Measurements from ENCODE around the gene IRS2.
"Not testable (repeated sequence)": the region's sequence is repeated elsewhere in the genome, so short reads cannot be mapped to it uniquely, and the experiment has no call there.

Gene IRS2

GRCh38 chr13:109737046-109737573 is 49.3 kb downstream of the IRS2 start:
- intact Hi-C loops (cut with DNase I): no loop called here
- no peak for DNase-seq

DNA sequence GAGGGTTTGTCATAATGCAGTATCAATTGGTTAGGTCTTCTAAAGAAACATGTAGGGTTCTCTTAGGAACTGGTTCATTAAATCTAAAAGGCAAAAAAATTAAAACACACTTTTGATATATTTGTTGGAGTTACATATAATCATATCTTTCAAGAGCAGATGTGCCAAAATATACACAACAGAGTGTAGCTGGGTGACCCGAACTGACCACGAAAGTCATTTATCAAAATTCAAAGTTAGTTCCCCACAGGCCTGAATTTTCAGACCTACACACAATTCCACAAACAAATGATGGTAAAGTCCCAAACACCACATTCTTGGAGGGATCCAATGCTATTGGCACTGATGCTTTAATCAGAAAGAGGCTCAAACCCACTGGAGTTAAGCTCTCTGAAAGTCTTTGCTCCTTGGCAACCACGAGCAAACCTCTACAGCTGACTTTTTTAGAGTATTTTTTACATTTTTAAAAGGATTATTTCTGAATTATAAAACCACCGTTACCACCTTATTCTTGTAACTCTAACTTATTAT is 50.9 kb downstream of the IRS2 start:
- no peak for DNase-seq
- intact Hi-C loops (cut with DNase I): no loop called here

DNA sequence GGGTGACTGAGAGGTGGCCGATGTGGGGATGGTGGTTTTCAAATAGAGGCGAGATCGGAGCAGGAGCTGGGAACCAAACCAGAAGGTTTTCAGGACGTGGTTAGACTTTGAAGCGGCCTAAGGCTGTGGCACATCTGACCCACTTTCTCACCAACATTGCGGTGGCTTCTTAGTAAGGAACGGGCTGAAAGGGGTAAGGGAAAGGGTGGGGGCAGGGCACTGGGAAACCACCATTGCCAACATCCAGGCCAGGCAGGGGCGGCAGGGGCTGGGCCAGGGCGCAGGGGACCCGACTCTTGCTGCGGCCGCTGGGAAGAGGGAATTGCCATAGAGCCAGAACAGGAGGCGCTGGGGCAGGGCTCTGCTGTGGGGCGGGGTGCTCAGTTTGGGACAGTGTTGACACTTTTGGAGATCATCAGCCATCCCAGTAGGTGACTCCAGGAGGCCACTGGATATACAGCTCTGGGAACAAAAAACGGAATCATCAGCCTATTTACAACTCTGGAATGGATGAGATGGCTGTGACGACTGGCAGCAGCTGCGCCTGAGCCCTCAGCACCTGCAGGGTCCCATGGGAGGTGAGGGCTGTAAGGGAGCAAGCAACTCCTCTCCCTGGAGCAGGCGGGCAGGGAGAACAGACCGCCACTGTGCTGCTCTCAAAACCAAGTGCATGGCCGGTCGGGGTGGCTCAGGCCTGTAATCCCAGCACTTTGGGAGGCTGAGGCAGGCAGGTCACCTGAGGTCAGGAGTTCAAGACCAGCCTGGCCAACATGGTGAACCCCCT is 52.2 kb downstream of the IRS2 start:
- intact Hi-C loops (cut with DNase I): no loop called here

GRCh38 chr13:109733550-109733949 is 52.8 kb downstream of the IRS2 start:
- intact Hi-C loops (cut with DNase I): no loop called here
- no peak for DNase-seq

More for the DNA sequence above, 52.2 kb downstream of the IRS2 start:
- DNase-seq: no peak

DNA sequence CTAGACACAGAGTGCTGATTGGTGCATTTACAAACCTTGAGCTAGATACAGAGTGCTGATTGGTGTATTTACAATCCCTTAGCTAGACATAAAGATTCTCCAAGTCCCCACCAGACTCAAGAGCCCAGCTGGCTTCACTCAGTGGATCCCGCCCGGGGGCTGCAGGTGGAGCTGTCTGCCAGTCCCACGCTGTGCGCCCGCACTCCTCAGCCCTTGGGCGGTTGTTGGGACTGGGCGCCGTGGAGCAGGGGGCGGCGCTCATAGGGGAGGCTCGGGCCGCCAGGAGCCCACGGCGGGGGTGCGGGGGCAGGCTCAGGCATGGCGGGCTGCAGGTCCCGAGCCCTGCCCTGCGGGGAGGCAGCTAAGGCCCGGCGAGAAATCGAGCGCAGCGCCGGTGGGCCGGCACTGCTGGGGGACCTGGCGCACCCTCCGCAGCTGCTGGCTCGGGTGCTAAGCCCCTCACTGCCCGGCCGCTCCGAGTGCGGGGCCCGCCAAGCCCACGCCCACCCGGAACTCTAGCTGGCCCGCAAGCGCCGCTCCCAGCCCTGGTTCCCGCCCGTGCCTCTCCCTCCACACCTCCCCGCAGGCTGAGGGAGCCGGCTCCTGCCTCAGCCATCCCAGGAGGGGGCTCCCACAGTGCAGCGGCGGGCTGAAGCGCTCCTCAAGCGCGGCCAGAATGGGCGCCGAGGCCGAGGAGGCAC is 53.8 kb downstream of the IRS2 start:
- DNase-seq; intact Hi-C loops (cut with DNase I): not testable (repeated sequence)

GRCh38 chr13:109730812-109731335 is 55.5 kb downstream of the IRS2 start:
- no peak for DNase-seq
- intact Hi-C loops (cut with DNase I): no loop called here

DNA sequence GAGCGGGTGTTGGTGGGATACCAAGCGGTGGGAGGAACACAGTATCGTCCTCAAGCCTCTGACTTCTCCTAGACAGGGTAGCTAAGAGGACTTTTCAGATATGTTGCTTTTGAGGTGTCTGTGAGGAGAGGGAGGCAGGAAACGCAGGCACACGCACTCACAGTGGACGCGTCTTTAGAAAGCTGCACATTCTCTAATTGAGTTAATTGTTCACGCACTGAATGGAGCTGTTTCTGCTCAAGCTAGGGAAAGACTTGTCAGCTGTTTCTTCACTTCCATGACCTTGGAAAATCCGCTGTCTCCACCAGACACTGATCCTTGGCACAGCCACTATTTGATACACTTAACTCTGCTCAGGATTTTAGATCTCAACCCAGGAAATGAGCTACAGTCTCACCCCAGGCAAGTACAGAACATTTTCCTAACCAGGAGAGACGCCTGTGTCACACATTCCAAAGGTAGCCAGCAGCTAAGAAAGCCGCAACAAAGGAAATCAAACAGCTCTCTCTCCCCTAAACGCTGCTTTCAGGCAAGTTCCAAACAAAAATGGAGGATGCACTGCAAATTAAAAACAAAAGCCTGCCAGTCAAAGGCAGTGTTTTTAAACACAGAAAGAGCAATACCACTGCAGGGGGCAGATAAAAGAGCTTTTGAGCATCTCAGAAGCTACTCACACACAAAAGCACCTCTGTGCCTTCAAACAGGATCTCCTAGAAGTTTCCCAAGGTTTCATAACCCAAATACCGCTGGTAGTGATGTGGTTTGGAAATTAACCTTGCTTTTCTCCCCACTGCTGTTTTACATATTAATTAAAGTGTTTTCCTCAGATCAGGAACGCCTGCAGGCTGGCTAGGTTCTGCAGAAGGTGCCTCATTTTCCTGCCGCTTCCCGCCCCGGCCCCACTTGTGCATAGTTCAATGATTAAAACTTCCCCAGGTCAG is 57.3 kb downstream of the IRS2 start:
- intact Hi-C loops (cut with DNase I): no loop called here
- no peak for DNase-seq

- intact Hi-C loops (cut with DNase I): no loop called here
- no peak for DNase-seq
Measured at GRCh38 chr13:109728061-109728460, 58.3 kb downstream of the IRS2 start.

GRCh38 chr13:109727251-109727650 is 59.1 kb downstream of the IRS2 start:
- intact Hi-C loops (cut with DNase I): no loop called here
- no peak for DNase-seq

DNA sequence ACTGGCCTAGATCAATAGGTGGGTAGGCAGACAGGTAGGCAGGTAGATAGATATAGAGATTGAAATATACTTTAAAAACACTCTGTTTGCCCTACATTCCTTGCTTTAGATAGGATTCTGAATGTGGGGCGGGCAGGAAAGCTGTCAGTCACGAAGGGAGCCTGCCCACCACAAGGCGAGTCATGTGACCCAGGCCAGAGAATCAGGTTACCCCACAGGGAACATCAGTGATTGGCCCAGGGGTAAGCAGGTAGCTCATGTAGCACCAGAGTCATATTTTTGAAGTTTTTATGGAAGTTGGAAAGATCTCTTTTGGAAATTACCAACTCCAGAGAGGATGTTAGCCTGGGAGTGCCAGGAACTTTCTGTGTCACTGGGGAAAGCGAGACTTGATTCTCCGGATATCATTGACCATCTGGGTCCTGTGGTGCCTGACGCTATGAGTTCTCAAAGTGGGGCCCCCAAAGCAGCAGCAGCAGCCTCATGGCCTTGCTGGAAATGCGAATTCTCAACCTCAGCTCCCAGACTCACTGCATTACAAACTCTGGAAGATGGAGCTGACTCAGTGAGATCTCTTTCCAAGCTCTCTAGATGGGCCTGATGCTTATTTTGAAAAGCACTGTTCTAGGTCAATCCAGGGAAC is 60.3 kb downstream of the IRS2 start:
- DNase-seq: no peak
- intact Hi-C loops (cut with DNase I): no loop called here

GRCh38 chr13:109725297-109725696 is 61.1 kb downstream of the IRS2 start:
- no peak for DNase-seq
- intact Hi-C loops (cut with DNase I): no loop called here

GRCh38 chr13:109724603-109725002 is 61.8 kb downstream of the IRS2 start:
- intact Hi-C loops (cut with DNase I): no loop called here
- DNase-seq: peak in 1 of 10 donors; percentile 83

- intact Hi-C loops (cut with DNase I): no loop called here
- no peak for DNase-seq
Measured at GRCh38 chr13:109723046-109723445, 63.3 kb downstream of the IRS2 start.

GRCh38 chr13:109722068-109722467 is 64.3 kb downstream of the IRS2 start:
- no peak for DNase-seq
- intact Hi-C loops (cut with DNase I): no loop called here

DNA sequence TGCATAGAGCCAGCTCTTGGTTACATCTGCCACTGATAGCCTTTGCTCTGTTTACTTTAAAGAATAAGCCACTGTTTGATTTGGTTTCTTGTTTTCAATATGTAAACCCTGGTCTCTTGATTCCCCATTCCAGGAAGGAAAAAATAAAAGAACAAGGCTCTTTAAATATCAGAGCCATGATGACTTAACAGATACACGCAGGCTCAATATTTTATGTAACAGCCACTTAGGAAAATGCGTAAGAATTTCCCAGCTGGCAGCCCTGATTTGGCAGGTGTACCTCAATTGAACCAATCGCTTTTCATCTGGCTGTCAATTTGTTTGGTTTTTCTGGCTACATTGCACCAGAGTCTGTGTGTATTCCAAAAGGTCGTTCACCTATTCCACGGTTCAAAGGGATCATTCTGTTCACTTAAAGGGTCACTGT is 65.6 kb downstream of the IRS2 start:
- no peak for DNase-seq
- intact Hi-C loops (cut with DNase I): no loop called here

DNA sequence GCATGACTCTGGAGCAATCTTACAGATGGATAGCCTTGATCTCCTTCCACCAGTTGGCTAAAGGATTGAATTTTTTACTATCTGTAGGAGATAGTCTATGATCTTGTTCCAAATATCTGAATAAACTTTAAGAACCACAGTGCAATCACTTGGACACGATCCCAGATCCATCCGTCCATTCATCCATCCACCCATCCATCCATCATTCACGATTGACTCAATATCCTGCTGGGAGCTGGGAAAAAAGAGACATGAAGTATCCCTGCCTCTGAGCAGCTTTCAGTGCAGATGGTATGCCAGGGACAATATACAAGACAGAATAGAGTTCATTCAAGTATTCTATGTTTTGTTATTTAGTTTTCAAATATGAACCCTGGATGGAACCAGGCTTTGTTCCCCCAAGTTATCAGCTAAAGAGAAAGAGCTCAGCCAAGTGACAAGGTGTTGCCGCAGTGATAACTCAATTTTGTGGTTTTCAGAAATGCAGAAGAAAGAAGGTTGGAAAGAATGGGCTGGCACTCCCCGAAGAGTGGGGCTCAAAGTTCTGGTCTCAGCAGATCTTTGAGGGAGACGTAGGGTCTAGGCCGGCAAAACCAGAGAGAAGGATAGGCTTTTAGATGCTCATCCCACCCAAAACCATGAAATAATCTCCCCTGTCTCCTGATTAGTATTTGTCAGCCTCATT is 66.3 kb downstream of the IRS2 start:
- DNase-seq: no peak
- intact Hi-C loops (cut with DNase I): no loop called here

GRCh38 chr13:109718726-109719125 is 67.7 kb downstream of the IRS2 start:
- DNase-seq: no peak
- intact Hi-C loops (cut with DNase I): no loop called here

GRCh38 chr13:109717686-109718085 is 68.7 kb downstream of the IRS2 start:
- no peak for DNase-seq
- intact Hi-C loops (cut with DNase I): no loop called here

- intact Hi-C loops (cut with DNase I): no loop called here
- DNase-seq: no peak
Measured at GRCh38 chr13:109715902-109716301, 70.5 kb downstream of the IRS2 start.
